ENCODE measurements around the gene SOX4.
A peak's percentile ranks its signal among the peaks of the same experiment; 100 is the strongest.
"Not testable (repeated sequence)": the region's sequence is repeated elsewhere in the genome, so short reads cannot be mapped to it uniquely, and the experiment has no call there.

The SOX4 gene

DNA sequence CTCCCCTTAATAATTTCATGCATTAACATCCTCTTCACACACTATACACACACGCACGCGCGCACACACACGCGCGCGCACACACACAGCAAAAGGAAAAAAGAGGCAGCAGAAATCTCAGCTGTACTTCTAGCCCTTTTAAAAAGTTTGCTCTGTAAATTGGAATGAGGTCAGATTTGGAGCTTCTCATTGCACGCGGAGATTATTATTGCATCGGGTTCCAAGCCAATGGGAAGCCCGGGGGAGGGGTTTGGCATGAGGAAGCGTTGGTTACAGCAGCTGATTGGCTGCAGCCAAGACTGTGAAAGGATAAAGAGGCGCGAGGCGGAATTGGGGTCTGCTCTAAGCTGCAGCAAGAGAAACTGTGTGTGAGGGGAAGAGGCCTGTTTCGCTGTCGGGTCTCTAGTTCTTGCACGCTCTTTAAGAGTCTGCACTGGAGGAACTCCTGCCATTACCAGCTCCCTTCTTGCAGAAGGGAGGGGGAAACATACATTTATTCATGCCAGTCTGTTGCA is at the start of gene SOX4:
Gene SOX4, plus strand, starts transcription at position 340 of the 515 bp plus-strand sequence. CDS start 784 bp downstream, outside the sequence.
- DNase-seq, result no peak

DNA sequence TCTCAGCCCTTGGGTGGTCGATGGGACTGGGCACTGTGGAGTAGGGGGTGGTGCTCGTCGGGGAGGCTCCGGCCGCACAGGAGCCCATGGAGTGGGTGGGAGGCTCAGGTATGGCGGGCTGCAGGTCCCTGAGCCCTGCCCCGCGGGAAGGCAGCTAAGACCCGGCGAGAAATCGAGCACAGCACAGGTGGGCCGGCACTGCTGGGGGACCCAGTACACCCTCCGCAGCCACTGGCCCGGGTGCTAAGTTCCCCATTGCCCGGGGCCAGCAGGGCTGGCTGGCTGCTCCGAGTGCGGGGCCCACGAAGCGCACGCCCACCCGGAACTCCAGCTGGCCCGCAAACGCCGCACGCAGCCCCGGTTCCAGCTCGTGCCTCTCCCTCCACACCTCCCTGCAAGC is 41.3 kb upstream of the SOX4 start:
- DNase-seq, result not testable (repeated sequence)

DNA sequence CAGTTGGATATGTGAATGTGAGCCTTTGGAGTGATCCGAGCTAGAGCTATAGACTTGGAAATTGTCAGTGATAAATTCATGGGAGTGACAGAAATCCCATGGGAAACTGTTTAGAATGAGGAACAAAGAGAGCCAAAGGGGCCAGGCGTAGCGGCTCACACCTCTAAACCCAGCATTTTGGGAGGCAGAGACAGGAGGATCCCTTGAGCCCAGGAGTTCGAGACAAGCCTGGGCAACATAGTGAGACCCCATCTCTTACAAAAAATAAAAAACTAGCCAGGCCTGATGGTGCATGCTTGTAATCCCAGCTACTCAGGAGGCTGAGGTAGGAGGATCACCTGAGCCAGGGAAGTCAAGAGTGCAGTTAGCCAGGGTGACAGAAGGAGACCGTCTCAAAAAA is 39.3 kb upstream of the SOX4 start:
- DNase-seq, result no peak

DNA sequence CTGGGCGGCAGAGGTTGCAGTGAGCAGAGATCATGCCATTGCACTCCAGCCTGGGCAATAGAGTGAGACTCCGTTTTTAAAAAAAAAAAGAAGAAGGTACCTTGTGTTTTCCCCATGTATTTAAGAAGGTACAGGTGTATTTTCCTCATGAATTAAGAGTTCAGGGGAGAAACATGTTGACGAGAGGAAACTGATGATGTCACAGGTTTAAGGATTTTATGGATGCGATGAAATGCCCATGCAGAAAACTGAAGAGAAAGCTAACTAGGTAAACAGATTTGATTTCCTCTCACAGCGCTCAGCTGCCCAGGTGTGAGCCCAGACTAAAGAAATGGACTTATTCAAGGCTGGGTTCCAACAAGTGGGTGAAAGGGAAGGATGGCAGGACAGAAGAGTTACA is 38.4 kb upstream of the SOX4 start:
- DNase-seq, result no peak

DNA sequence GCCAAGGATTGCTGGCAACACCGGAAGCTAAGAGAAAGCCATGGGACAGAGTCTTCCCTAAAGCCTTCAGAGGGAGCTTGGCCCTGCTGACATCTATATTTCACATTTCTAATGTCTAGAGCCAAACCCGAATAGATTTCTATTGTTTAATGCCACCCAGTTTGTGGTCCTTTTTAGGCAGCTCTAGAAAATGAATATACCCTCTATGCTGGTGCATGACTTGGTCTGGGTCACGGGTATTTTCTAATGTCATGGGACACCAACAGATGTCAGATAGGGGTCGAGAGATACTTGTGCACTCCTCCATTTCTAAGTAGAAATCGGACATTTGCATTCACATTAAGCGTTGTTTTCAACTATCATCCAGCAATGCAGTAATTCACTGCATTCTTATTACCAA is 37.0 kb upstream of the SOX4 start:
- DNase-seq, result no peak

DNA sequence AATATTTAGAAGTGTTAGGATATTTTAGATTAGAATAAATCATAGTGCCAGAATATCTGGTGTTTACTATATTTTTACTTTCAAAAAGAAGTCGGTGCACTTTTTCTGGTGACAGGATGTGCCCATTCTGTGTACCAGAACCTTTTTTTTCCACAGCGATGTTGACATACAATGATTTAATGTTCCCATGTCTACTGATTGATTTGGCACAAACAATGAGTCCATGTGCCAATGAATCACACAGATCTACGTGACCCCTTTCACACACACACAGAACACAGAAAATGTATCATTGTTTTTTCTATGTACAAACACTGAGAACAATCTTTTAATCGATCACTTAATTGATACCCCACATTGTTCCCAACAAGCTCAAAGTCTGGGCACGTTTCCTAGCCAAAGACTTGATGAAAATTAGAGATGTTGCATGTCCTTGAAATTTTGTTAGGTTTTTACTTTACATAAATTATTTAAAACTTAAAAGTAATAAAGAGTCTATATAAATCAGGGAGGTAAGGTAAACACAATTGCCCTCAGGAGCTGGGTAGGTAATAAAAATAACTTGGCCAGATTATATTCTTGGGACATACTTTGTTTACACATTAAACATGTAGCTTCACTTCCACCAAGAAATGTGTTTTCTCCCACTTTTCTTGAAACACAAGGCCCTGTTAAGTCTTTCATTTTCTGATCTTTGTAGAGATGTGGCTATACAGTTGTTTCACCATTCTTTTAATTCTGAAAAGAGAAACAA is 36.4 kb upstream of the SOX4 start:
- no peak for DNase-seq

DNA sequence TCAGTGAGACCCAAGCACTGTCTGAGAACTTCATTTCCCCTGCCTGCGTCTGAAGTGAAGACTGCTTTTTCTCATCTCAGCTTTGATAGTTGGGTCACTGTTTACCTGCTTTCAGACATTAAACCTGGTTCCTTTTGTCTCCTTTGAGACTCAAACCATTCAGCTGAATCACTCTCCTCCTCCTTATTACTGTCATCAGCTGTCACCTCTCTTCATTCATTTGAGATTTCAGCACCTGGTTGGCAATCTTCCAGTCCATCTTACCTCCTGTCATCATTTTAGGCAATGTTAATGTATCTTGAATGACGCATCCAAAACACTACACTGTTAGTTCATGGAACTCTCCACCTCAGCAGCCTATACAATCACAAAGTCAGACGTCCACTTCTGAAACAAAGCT is 34.3 kb upstream of the SOX4 start:
- DNase-seq, result no peak

DNA sequence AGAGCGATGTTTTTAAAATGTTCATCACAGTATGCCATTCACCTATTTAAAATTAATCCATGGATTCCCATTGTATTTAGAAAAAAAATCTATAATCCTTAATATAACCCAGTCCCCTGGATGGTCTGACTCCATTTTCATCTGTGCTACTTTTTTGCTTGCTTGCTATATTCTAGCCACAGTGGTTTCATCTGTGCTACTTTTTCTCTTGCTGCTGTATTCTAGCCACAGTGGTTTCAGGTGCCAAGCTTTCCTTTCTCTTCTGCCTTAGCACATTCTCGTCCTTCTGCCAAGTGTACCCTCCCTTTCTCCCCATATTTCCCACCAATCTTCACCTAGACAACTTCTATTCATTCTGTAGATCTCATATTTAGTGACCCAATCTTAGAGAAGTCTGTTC is 33.3 kb upstream of the SOX4 start:
- no peak for DNase-seq

DNA sequence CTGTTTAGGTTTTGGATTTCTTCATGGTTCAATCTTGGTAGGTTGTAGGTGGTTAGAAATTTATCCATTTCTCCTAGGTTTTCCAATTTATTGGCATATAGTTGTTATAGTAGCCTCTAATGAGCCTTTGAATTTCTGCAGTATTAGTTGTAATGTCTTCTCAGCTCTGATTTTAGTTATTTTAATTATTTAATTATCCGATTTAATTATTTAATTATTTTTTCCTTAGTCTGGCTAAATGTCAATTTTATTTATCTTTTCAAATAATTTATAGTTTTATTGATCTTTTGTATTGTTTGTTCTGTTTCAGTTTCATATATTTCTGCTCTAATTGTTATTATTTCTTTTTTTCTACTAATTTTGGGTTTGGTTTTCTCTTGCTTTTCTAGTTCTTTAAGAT is 28.1 kb upstream of the SOX4 start:
- no peak for DNase-seq

DNA sequence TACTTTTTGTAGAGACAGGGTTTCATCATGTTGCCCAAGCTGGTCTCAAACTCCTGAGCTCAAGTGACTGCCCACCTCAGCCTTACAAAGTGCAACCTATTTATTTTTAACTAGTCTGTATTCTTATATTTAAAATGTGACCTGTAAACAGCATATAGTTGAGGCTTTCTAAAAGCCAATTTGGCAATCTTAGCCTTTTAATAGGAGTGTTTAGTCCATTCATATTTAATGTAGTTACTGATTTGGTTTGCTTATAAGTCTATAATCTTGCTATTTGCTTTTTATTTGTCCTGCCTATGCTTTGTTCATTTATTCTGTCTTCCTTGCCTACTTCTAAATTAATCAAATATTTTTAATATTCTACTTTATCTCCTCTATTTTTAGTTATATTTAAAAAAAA is 15.0 kb upstream of the SOX4 start:
- DNase-seq, result no peak

DNA sequence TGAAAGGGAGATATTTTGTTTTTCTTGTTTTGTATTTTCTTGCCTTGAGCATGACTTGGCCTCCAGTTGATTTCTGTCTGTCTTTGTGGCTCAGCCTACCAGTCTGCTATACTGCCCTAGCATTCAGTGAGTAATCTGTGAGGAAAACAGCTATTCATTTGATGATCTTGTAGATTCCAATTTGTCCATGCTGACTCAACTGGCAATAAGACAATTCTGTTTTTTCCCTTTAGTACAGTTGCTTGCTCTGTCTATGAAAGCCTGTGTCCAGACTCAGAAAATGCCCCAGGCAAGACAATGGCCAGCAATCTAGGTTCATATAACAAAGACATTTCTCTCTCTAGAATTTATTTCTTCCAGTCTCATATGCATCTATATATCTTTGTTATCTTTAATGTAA is 10.9 kb upstream of the SOX4 start:
- DNase-seq, result no peak

DNA sequence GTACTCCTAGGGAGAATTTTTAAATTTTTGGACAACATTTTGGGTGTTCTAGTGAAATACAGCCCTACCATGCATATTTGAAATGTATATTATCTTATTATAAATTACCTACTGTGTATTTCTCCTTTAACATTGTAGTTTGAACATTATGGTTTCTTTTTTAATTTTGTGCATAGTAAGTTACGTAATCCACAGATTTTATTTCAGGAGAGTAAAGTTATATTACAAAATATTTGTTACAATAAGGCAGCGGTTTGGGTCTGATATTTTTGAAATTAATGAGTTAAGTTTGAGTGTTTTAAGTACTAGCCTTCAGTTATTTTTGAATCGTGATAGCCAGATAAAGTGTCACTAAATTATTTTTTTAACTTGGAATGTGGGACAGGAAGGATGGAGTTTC is 7.3 kb upstream of the SOX4 start:
- DNase-seq, result no peak

DNA sequence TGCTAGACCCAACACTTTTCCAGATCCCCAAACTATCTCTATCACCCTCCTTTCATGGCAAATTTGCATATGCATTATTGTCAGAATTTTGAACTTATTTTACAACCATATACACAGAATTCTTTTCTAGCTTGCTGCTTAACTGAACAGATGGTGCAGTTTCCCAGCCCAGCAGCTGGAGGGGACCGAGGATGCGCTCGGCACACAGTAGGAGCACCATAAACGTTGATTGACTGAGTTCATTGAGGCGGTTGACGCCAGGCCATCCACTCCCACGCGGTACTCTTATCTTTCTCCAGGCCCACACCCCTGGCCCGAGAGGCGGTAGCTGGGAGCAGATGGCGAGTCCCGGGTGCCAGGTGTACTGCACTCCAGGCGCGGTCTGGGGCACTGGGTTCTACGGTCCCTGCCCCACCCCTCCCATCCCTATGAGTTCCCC is 6.8 kb upstream of the SOX4 start:
- DNase-seq, result no peak

DNA sequence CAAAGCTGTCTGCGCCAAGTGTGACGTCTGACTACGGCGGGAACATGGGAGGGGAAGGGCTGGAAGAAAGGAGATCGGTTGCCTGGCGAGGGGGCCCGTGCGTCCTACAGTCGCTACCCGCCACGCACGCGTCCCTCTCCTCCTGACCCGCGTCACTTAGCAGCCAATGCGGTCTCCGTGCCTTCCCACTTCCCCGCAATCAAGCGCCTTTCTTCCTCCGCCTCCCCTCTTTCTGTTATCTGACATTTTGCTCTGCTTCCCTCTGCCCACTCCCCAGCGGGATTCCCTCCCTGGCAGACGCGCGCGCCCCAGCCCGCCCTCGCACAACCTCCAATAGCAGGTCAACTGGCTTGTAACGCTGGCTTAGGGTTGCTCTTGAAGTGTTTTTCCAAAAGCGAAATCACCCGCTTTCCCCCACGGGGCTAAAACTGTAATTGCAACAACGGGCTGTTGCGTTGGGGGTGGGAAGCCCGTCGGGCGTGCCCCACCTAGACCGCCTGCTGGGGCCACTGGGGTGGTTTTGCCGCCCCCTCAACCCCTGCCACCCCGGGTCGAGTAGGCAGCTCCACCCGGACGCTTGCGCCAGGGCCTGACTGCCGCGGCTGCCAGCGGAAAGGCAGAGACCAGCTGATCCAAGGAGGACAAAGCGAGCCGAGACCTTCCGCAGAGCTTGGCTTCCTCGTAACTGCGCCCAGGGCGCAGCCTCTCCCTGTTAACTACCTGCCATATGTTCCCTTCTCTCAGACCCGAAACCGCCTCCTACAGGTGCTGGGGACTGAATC is 6.2 kb upstream of the SOX4 start:
- no peak for DNase-seq

DNA sequence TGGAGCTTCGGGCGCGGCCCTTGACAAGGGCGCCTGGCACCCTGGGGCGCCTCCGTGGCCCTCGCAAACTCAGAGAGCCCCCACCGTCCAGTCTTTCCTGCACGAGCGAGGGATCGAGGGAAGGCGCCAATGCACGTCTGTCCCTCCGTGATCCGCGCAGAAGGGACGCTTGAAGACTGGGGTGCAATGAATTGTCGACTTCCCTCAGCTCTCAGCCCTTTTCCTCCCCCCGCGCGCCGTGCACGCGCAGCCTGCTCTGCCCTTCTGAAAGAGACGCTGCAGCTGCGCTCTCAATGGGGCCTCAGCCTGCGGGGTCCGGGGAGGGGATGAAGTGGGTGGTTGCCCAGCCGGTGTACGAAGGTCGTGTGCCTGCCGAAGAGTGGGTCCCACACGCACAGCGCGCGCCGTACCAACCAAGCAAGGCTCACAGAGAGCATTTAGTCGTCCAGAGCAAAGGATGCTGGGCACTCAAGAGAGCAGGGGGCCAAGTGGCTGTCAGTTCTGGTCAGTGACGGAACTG is 5.5 kb upstream of the SOX4 start:
- DNase-seq, result no peak

DNA sequence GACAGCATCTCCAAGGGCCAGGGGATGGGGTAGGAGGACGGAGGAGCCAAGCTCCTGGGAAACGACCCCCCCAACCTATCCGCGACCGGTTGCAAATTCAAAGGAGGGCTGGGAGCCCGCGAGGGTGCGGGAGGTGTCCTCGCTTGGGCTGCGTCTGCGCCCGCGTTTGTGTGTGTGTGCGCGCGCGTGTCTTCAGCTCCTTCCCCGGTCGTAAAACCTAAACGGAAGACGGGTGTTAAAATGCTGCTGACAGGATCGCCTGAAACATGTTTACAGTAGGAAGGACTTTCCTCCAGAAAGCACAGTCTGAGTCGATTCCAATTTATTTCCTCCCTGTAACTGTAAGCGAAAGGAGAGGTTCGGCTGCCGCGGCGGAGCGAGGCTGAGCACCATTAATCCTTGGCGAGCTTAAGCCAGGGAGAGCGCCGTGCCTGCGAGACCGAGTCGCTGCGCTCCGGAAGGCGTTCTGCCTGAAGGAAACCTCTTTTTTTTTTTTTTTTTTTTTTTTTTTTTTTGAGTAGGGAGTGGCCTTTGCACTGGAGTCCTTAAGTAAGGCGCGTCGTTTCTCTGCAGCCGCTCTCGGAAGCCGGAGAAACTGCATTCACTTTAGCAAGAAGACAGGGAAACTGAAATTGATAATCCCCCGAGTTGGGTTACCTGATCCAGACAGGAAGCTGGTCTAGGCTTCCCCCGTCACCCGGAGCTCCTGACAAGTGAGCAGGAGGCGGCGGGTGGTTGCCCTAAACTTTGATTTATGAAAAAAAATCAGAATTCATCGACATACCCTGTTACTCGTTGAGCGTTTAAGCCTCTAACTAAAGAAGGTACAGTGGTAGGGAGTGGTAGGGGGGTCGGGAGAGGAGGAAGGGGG is 4.8 kb upstream of the SOX4 start:
- no peak for DNase-seq

DNA sequence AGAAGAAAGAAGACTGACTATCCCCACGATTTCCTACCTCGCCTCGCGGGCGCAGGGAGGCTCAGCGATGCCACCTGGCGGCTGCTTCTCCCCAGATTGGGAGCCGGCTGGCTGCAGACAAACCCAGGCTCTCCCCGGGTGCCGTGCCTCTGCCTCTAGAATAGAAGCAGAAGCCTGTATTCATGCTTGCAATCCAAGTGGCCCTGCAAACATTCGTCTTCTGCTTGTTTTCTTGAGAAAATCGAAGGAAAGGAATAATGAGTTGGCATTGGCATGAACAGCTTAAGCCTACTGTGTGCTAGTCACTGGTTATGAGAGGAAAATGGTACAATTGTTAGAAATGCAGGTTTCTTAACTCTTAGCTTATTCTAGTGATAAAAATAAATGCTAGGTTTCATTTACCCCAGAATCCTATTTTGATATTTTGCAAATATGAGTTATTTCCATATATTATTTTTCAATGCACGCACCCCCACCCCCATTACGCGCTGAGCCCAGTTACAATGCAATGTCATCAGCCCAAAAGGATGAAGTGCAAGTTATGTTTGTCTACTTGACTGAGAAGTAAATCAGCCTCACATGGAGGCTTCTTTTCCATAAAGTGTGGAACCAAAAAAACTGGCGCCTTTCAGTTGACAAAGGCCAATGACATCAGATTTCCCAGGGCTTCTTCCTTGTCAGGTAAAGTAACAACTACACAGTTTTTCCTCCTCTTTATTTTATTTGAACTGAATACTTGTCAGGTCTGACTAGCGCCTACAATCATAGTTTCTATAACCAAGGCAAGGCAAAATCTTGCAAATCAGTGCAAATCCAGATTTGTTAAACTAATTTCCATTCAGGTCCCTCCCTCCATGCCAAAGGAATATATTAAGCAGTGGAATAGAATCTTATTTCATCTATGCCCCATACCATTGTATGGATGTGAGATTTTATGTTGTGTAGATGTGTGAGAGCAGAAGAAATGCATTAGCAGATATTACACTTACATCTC is 3.9 kb upstream of the SOX4 start:
- DNase-seq, result peak; percentile 37

DNA sequence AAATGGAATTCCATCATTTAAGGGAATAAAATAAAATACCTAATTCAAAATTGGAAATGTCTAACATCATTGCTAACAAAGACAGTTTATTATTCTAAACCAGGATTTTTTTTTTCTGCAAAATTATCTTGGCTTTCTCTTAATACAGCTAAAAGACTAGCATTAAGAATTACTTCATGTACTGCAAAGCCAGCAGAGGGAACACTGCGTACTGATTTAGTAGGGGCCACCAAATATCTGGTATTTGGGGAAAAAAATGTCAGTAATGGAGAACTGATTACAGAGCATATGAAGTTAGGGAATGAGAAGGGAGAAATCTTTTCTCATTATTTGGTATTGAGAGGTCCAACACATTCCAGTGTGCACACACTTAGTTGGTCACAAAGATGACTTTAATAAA is 3.2 kb upstream of the SOX4 start:
- no peak for DNase-seq

DNA sequence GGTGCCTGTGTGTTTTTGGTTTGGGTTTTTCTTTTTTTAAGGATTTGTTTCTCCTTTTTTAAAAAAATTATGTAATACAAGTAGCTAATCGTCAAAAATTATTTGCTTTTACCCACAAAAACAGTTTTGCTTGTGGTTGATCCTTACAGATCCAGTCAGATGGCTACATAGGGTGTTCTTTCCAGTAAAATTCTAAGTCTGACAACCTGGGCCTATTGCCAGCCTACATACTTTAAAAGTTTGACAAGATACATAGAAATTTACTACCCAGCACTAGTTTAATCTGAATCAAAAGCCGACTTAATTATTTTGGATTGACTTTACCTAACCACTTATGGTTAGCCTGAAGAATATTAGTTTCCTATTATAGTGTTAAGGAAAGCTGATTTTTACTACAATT is 2.1 kb upstream of the SOX4 start:
- DNase-seq, result no peak

DNA sequence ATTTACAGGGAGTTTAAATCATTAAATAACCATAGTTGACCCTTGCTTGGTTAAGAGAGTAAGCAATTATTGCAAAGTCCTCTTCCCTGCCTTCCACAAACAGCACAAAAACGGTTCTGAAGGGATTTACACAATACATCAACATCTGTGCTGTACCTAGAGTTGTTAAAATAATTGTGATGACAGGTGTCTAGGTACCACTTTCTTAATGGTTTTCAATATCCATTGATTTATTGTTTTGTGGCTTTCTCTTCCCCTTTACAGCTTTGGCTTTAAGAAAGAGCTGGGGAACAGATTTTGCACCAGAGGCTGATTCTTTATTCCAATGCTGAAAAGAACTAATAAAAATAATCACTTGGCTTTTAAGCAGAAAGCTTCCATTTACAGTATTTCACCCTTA is 598 bp upstream of the SOX4 start:
- DNase-seq, result no peak

DNA sequence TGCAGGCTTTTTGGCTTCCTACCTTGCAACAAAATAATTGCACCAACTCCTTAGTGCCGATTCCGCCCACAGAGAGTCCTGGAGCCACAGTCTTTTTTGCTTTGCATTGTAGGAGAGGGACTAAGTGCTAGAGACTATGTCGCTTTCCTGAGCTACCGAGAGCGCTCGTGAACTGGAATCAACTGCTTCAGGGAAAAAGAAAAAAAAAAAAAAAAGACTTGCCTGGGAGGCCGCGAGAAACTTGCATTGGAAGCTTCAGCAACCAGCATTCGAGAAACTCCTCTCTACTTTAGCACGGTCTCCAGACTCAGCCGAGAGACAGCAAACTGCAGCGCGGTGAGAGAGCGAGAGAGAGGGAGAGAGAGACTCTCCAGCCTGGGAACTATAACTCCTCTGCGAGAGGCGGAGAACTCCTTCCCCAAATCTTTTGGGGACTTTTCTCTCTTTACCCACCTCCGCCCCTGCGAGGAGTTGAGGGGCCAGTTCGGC is 420 bp downstream of the SOX4 start:
- DNase-seq, result no peak

All from NK-92 treated with Interleukin-12 subunit alpha and Interleukin-12 subunit beta, amount 100 ng/mL, for 24 hours (cell line).